ENCODE data around the gene XPR1. TPM values are rescaled to one million over a fixed set of nuclear protein-coding genes. Genes with fewer than 3 reads are reported as not detected.

Gene XPR1
- total and polyA plus RNA-seq, 9 donors, result 6.5 to 12.4 (median 9.1) TPM

DNA sequence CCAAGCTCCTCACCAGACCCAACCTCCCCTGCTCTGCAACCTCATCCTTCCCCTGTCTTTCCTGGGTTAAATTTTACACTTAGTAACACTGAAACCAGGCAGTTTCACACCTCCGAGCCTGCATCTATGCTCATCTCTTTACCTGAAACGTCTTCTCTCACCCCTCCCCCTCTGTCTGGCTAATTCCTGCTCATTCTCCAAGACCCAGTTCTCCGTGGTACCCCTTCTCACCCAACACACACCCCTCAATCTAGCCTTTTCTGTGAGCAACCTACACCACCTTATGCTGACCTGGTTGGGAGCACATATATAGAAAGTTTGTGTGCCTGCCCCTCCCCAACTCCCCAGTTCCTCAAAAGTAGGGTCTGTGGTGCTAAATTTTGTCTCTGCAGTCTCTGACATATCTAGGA, 277.2 kb downstream of the XPR1 start:
- no peak for DNase-seq
- Histone ChIP-seq H3K4me3 (ENCODE audit: low read length) (no peak overlapping the region), H3K36me3 (ENCODE audit: control insufficient read depth, insufficient read depth, low read length) (no peaks in the 10 kb centered on the region), H3K27ac (ENCODE audit: low read length) (no peak overlapping the region), H3K9me3 (replicated peaks; ENCODE audit: control insufficient read depth, low read depth, low read length) (no peaks in the 10 kb centered on the region), H3K4me1 (ENCODE audit: control insufficient read depth, insufficient read depth, low read length) (peaks cover 20% of the 10 kb centered on the region), H3K27me3 (ENCODE audit: control insufficient read depth, insufficient read depth, low read length) (no peaks in the 10 kb centered on the region)
- 65% methylated on average over 3 of the region's 3 CpGs for WGBS (ENCODE audit: insufficient coverage)

DNA sequence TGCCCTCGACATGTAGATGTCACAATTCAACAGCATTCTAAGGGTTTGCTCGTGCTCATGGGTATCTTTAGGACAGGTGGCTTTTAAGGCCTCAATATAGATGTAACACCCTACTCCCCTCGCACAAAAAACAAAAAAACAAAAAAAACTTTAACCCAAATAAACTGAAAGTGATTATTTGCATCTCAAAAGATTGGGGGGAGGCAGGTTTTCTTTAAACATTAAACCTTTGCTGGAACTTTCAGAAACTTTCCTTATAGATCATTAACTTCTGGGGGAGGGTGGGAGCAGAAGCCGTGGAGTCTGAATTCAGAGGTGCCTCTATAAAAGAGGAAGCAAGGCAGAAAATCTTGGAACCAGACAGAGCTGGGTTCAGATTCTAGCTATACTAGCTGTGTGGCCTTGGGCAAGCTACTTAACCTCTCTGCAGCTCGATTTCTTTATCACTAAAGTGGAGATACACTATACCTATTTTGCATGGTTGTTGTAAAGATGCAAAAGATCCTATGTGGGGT, 277.7 kb downstream of the XPR1 start:
- no peak overlapping the region for H3K27ac ChIP-seq (ENCODE audit: low read length)
- H3K4me3 ChIP-seq (ENCODE audit: low read length), result no peak overlapping the region
- H3K36me3 ChIP-seq (ENCODE audit: control insufficient read depth, insufficient read depth, low read length), result no peaks in the 10 kb centered on the region
- peaks cover 24% of the 10 kb centered on the region for H3K4me1 ChIP-seq (ENCODE audit: control insufficient read depth, insufficient read depth, low read length)
- WGBS (ENCODE audit: insufficient coverage), result no CpG with 5 or more reads among the region's 5 CpGs
- no peak for DNase-seq
- no peaks in the 10 kb centered on the region for H3K27me3 ChIP-seq (ENCODE audit: control insufficient read depth, insufficient read depth, low read length)
- H3K9me3 ChIP-seq (replicated peaks; ENCODE audit: control insufficient read depth, low read depth, low read length), result no peaks in the 10 kb centered on the region

DNA sequence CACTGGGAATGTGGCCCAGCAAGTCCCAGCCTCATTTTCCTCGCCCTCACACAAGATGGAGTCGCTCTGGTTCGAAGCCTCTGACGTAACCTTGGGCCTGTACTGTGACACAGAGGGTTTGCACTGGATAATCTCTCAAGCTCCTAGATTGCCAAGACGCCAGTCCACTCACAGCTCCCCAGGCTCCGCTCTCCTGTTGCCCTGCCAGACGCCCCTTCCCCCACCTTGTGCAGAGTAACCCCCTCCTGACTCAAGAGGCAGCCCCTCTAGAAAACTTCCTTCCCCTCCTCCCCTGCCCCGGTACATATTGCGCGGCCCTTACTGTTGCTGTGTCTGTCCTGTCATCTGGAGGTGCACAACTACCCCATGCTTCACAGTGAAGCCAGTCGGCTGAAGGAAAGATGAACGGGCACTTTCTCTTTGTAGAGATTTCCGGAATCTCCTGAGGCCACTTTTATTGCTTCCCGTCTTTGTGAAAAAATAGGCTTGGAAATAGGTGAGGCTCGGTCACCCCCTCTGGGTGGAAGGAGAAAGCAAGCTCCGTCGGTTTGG, 279.9 kb downstream of the XPR1 start:
- WGBS (ENCODE audit: insufficient coverage), result 9% methylated on average over 15 of the region's 17 CpGs
- H3K27me3 ChIP-seq (ENCODE audit: control insufficient read depth, insufficient read depth, low read length), result no peaks in the 10 kb centered on the region
- H3K9me3 ChIP-seq (replicated peaks; ENCODE audit: control insufficient read depth, low read depth, low read length), result no peaks in the 10 kb centered on the region
- peaks cover 24% of the 10 kb centered on the region for H3K4me1 ChIP-seq (ENCODE audit: control insufficient read depth, insufficient read depth, low read length)
- H3K27ac ChIP-seq (ENCODE audit: low read length), result peak overlapping the region; percentile 95
- H3K4me3 ChIP-seq (ENCODE audit: low read length), result peak overlapping the region; percentile 72
- peak; percentile 59 for DNase-seq
- H3K36me3 ChIP-seq (ENCODE audit: control insufficient read depth, insufficient read depth, low read length), result peaks cover 9% of the 10 kb centered on the region

DNA sequence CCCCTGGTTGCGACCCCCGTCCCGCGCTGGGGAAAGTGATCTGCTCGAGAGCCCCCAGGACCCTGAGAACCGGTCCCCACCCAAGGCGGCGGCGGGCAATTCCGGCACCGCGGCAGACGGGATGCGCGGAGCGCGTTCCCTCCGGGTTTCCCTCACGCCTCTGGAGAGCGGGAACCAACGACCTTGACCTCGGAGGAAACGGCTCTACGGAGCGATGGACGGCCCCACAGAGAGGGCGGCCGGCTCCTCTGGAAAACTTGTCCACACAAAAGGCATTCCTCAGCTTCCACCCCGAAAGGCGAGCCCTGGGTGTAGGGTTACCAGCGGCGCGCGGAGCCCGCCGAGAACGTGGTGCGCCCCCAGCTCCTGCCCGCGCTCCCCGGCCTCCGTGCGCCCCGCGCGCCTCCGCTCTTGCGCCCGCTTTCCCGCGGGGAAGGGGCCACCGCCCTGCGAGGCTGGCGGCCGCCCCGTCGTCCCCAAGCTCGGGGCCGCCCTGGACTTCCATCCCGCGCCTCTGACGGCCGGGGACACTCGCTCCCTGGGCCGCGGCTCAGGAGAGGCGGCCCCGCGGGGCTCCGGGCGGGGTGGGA, 280.5 kb downstream of the XPR1 start:
- under 1% methylated on average over 67 of the region's 71 CpGs for WGBS (ENCODE audit: insufficient coverage)
- Histone ChIP-seq H3K27me3 (ENCODE audit: control insufficient read depth, insufficient read depth, low read length) (no peaks in the 10 kb centered on the region), H3K9me3 (replicated peaks; ENCODE audit: control insufficient read depth, low read depth, low read length) (no peaks in the 10 kb centered on the region), H3K36me3 (ENCODE audit: control insufficient read depth, insufficient read depth, low read length) (peaks cover 15% of the 10 kb centered on the region), H3K4me1 (ENCODE audit: control insufficient read depth, insufficient read depth, low read length) (peaks cover 28% of the 10 kb centered on the region), H3K27ac (ENCODE audit: low read length) (peak overlapping the region; percentile 95), H3K4me3 (ENCODE audit: low read length) (peak overlapping the region; percentile 72)
- peak; percentile 65 for DNase-seq

DNA sequence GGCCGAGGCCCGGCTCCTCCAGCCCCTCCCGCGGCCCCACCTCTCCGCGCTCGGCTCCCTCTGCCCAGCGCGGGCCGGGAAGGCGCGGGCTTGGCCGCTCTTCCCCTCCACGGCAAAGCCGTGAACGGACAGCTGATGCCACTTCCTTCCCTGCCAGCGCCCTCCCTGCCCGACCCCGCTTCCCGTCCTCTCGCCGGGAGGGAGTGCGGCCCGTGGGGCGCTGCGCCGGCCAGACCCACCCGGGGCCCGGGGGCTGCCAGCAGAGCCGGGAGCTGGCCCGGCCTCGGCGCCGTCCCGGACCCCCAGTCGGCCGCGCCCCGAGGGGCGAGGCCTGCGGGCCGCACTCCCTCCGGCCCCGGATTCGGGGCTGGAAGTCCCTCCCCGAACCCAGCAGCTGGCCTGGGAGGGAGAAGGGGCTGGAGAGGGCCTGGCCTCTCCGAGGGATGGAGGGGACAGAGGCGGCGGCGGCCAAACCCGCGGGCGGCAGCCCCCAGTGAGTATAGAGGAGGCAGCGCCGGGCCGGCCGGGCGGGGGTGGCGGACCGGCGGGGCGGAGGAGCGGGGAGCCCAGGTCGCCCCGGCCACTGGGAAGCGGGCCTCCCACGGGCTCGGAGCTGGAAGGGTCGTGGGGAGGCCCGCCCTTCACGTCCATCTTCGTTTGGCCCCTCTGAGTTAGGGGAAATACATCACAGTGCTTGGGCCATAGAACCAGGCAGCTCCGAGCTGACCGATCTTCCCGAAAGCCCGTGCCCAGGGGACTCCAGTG, 281.2 kb downstream of the XPR1 start, which contains the start of gene KIAA1614:
Gene KIAA1614 (plus strand): TSS at position 97 of the 765 bp plus-strand sequence. CDS start 347 bp downstream, at position 444.
- peaks cover 35% of the 10 kb centered on the region for H3K4me1 ChIP-seq (ENCODE audit: control insufficient read depth, insufficient read depth, low read length)

DNA sequence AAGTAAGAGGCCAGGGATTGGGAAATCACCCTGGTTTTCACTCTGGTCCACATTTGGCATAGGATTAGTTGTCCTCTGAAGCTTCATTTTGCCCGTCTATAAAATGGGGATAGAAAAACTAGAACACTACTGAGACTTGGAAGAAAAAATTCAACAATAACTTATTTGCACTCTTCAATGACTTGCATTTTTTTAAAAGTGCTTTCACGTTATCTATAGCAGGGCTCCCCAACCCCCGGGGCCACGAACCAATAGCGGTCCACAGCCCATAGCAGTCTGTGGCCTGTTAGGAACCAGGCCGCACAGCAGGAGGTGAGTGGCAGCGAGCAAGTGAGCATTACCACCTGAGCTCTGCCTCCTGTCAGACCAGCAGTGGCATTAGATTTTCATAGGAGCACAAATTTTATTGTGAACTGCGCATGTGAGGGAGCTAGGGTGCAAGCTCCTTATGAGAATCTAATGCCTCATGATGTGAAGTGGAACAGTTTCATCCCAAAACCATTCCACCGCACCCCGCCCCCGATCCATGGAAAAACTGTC, 283.7 kb downstream of the XPR1 start:
- DNase-seq, result no peak
- 96% methylated on average over 7 of the region's 11 CpGs for WGBS (ENCODE audit: insufficient coverage)
- H3K4me1 ChIP-seq (ENCODE audit: control insufficient read depth, insufficient read depth, low read length), result peaks cover 36% of the 10 kb centered on the region

More for the DNA sequence above, 281.2 kb downstream of the XPR1 start, which contains the start of gene KIAA1614:
- WGBS (ENCODE audit: insufficient coverage), result 2% methylated on average over 70 of the region's 76 CpGs
- Histone ChIP-seq H3K27ac (ENCODE audit: low read length) (peak within 1 kb of the TSS; percentile 95), H3K9me3 (replicated peaks; ENCODE audit: control insufficient read depth, low read depth, low read length) (no peaks in the 10 kb centered on the region), H3K36me3 (ENCODE audit: control insufficient read depth, insufficient read depth, low read length) (peaks cover 21% of the 10 kb centered on the region), H3K4me3 (ENCODE audit: low read length) (peak within 1 kb of the TSS; percentile 72), H3K27me3 (ENCODE audit: control insufficient read depth, insufficient read depth, low read length) (no peaks in the 10 kb centered on the region)
- peak; percentile 79 for DNase-seq

DNA sequence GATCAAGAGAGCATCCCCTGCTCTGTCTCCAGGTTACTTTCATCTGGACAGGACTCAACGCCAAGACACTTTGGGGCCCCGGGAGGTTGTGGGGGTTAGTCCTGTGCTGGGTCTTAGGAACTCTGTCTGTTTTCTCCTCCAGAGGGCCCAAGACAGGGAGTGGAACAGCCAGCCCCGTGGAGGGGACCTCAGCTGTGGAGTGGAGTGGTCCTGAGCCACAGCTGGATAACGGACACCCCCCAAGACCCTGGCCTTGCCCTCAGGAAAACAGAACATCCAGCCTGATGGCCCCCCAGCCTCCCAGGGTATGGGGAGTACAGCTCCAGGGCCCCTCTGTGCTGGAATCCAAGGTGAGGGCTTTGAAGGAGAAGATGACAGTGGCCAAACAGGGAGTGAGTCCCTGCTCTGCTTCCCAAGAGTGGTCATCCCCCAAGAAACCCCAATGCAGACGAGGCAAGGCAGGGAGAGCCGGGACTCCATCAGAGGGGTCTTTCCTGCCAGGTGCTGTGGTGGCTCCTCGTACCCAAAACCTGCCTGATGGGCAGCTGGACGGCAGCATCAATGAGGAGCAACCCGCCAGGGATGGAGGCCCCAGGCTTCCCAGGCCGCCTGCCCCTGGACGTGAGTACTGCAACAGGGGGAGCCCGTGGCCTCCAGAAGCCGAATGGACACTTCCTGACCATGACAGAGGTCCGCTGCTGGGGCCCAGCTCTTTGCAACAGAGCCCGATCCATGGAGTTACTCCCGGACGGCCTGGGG, 284.4 kb downstream of the XPR1 start:
- peaks cover 31% of the 10 kb centered on the region for H3K4me1 ChIP-seq (ENCODE audit: control insufficient read depth, insufficient read depth, low read length)
- H3K27me3 ChIP-seq (ENCODE audit: control insufficient read depth, insufficient read depth, low read length), result no peaks in the 10 kb centered on the region
- no peak overlapping the region for H3K4me3 ChIP-seq (ENCODE audit: low read length)
- WGBS (ENCODE audit: insufficient coverage), result 79% methylated on average over 14 of the region's 17 CpGs
- no peak overlapping the region for H3K27ac ChIP-seq (ENCODE audit: low read length)
- no peak for DNase-seq
- H3K9me3 ChIP-seq (replicated peaks; ENCODE audit: control insufficient read depth, low read depth, low read length), result no peaks in the 10 kb centered on the region
- H3K36me3 ChIP-seq (ENCODE audit: control insufficient read depth, insufficient read depth, low read length), result peaks cover 45% of the 10 kb centered on the region

More for the DNA sequence above, 283.7 kb downstream of the XPR1 start:
- H3K27me3 ChIP-seq (ENCODE audit: control insufficient read depth, insufficient read depth, low read length), result no peaks in the 10 kb centered on the region
- H3K27ac ChIP-seq (ENCODE audit: low read length), result no peak overlapping the region
- no peak overlapping the region for H3K4me3 ChIP-seq (ENCODE audit: low read length)
- H3K36me3 ChIP-seq (ENCODE audit: control insufficient read depth, insufficient read depth, low read length), result peaks cover 44% of the 10 kb centered on the region
- H3K9me3 ChIP-seq (replicated peaks; ENCODE audit: control insufficient read depth, low read depth, low read length), result no peaks in the 10 kb centered on the region

DNA sequence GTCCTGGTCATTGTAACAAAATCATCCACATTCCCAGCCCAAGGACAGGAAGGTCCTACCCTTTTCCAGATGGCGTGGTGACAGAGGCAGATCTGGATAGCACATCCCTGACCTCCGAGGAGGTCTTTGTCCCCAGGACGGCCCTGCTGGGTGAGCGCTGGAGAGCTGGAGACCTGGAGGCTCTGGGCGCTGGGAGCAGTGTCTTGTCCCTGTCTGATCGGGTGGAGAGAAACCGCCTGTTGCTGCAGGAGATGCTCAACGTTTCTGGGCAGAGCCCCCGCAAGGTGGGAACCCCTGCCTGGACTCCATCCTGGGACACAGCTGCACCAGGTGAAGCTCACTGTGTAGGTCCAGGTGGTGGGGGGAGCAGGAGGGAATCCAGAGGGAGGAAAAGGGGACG, 284.9 kb downstream of the XPR1 start:
- 79% methylated on average over 9 of the region's 10 CpGs for WGBS (ENCODE audit: insufficient coverage)
- H3K27ac ChIP-seq (ENCODE audit: low read length), result no peak overlapping the region
- H3K4me3 ChIP-seq (ENCODE audit: low read length), result no peak overlapping the region
- H3K36me3 ChIP-seq (ENCODE audit: control insufficient read depth, insufficient read depth, low read length), result peaks cover 50% of the 10 kb centered on the region
- H3K4me1 ChIP-seq (ENCODE audit: control insufficient read depth, insufficient read depth, low read length), result peaks cover 29% of the 10 kb centered on the region
- H3K27me3 ChIP-seq (ENCODE audit: control insufficient read depth, insufficient read depth, low read length), result no peaks in the 10 kb centered on the region
- H3K9me3 ChIP-seq (replicated peaks; ENCODE audit: control insufficient read depth, low read depth, low read length), result no peaks in the 10 kb centered on the region
- no peak for DNase-seq

DNA sequence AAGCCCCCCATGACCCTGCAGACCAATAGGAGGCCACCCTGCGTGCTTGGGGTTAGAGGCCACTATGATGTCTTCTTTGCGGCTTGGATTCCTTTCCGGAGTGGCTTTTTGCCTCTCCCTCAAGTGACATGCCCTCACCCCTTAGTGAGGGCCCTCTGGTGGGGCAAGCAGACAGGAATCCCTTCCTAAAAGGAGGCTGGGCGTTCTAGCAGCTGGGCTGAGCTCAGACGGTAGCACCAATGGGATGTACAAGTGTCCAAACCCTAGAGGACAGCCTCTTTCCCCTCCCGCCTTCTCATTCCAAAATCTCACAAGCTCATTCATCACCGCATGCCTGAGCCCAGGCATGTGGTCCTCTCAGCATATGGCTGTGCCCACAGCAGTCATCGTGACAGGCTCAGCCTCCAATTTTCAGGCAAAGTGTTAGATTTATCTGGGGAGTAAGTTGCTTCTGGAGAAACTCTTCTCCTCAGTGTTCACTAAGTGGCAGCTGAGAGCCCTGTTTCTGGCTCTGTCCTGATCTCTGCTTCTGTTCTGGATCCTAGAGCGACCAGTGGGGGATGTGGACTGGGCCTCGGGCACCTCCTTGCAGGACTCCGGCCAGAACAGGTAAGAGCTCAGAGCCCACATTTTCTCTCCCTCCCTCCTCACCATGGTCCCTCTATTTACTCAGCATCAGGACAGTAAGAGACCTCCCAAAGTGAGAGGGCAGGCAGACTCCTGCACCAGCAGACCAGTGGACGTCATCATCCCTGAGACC, 285.7 kb downstream of the XPR1 start:
- Histone ChIP-seq H3K9me3 (replicated peaks; ENCODE audit: control insufficient read depth, low read depth, low read length) (no peaks in the 10 kb centered on the region), H3K27me3 (ENCODE audit: control insufficient read depth, insufficient read depth, low read length) (no peaks in the 10 kb centered on the region), H3K27ac (ENCODE audit: low read length) (no peak overlapping the region), H3K36me3 (ENCODE audit: control insufficient read depth, insufficient read depth, low read length) (peaks cover 55% of the 10 kb centered on the region), H3K4me1 (ENCODE audit: control insufficient read depth, insufficient read depth, low read length) (peaks cover 31% of the 10 kb centered on the region), H3K4me3 (ENCODE audit: low read length) (no peak overlapping the region)
- WGBS (ENCODE audit: insufficient coverage), result 55% methylated on average over 6 of the region's 12 CpGs
- DNase-seq, result peak; percentile 62
